GM21367 (cell line): ENCODE data around the gene IGFBPL1.

Experiments
- ATAC-seq: cut with Tn5 transposase; IDR thresholded peaks from one replicate; pipeline ENCODE4 v1.9.1; 2021; ENCODE audit not compliant: unreplicated experiment

IGFBPL1 gene

GRCh38 chr9:38358390-38359296, 65.6 kb downstream of the IGFBPL1 start:
- no peak for ATAC-seq

GRCh38 chr9:38357350-38358114, 66.7 kb downstream of the IGFBPL1 start:
- no peak for ATAC-seq

DNA sequence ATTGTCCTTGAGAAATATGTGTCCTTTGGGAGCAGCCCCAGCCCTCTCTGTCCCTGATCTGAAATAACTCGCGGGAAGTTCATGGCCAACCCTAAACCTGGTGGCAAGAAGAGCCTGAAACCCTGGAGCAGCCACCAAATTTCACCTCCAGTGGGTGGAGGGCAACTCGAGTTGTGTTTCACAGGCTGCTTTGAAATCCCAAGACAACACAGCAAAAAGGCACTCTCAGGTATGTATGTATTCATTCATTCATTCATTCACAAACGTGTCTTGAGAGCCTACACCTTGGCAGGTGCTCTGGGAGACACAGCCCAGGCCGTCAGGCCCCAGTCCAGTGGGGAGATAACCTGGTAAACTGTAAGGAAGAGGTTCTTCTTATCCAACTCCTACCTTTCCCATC, 67.4 kb downstream of the IGFBPL1 start:
- ATAC-seq = no peak
